ENCODE results near the gene AGTPBP1. TPM values are rescaled to one million over a fixed set of nuclear protein-coding genes. Genes with fewer than 3 reads are reported as not detected.

Gene AGTPBP1
- total RNA-seq, 2 donors from 2014 or later = 35.8 to 39.0 TPM

DNA sequence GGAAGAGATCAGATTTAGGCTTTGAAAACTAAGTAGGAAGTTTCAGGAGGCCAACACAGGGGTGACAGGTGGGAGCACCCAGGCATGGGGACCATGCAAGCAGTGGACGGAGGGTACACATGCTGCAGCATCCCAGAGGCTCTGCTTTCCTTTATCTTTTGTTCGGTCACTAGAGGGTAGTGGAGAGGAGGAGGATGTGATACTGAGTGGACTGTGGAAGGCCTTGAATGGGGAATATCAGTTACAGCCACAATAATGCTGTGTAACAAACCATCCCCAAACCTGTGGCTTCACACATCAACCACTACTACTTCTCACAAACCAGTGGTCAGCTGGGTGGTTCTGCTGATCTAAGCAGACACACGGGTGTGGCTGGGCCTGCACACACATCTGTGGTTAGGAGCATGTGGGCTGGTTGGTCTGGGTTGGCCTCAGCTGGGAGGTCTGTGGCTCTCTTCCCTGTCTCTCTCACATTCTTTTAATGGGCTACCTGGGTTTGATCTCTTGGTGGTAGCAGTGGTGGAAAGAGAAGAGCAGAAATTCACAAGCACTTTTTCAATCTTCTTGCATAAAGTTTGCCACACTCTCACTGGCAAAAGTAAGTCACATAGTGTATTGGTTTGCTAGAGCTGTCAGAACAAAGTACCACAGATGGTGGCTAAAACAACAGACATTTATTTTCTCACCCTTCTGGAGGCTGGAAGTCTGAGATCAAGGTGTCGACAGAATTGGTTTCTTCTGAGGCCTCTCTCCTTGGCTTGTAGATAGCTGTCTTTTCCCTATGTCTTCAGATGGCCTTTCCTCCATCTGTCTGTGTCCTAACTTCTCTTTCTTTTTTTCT is 238.7 kb downstream of the AGTPBP1 start:
- H3K4me1 Mint-ChIP-seq = no peaks in the 10 kb centered on the region
- no peak for ATAC-seq (replicated peaks)
- no peak overlapping the region for H3K4me3 Mint-ChIP-seq
- H3K36me3 Mint-ChIP-seq (ENCODE audit: low read depth) = no peaks in the 10 kb centered on the region
- H3K27ac Mint-ChIP-seq = no peak overlapping the region
- H3K9me3 Mint-ChIP-seq = no peaks in the 10 kb centered on the region
- peaks cover 13% of the 10 kb centered on the region for H3K27me3 Mint-ChIP-seq

DNA sequence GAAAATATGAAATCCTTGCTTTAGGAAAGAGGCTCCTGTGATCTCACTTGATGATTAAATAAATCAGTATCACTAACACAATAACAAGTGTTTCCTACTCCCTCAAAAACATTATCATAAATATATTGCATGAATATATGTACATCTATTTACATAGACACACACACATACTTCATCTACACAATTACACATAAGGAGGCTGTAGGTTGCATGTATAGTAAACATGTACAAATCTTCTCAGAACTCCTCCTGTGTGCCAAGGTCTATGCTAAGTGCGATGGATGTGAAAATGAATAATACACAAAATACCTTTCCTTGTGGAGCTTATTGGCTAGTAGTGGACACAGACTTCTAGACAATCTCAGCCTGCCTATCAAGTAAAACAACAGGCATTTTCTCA is 239.9 kb downstream of the AGTPBP1 start:
- no peaks in the 10 kb centered on the region for H3K4me1 Mint-ChIP-seq
- H3K27ac Mint-ChIP-seq = no peak overlapping the region
- H3K4me3 Mint-ChIP-seq = no peak overlapping the region
- peaks cover under 1% of the 10 kb centered on the region for H3K9me3 Mint-ChIP-seq
- peaks cover 6% of the 10 kb centered on the region for H3K27me3 Mint-ChIP-seq
- ATAC-seq (replicated peaks) = no peak
- H3K36me3 Mint-ChIP-seq (ENCODE audit: low read depth) = no peaks in the 10 kb centered on the region

DNA sequence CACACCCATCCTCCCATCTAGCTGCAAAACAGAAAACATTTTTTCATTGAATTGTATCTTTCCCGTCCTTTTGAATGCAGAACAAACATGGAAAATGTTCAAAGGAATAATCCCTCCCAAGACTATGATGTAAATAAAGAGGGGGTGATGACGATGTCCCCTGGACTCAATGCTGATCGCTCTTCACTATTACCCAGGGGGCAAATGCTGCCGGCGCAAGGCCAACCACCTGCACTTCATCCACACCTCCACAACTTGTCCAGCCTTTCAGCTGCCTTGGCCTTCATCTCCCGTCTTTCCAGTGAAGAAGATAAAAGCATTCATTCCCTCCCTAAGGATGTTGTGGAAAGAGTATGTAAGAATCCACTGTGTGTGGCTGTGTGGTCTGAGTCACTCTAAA is 240.3 kb downstream of the AGTPBP1 start:
- Mint-ChIP-seq H3K36me3 (ENCODE audit: low read depth) (no peaks in the 10 kb centered on the region), H3K4me3 (no peak overlapping the region), H3K27ac (no peak overlapping the region), H3K4me1 (no peaks in the 10 kb centered on the region), H3K27me3 (peaks cover 9% of the 10 kb centered on the region), H3K9me3 (peaks cover 4% of the 10 kb centered on the region)
- ATAC-seq (replicated peaks) = no peak

Other genes with a start within 250 kb of the AGTPBP1 start
- gene NAA35, start 199.2 kb upstream of the AGTPBP1 start, total RNA-seq = 10 to 100 TPM; 29.4 to 32.2 TPM